Liver (tissue), 3 donors: ENCODE measurements around the gene NEUROG2.

Experiments
- FOXA1 ChIP-seq: IDR thresholded peaks from 2 replicates; pipeline ENCODE4 v1.6.1; 2016; ENCODE audit warnings: antibody characterized with exemption
- GABPA ChIP-seq, 2 donors: IDR thresholded peaks in 1 of 2; conservative IDR thresholded peaks in 1 of 2; 2 replicates each; pipeline ENCODE4 v1.6.1; 2016; ENCODE audit warnings: antibody characterized with exemption in 2 of 2, mild to moderate bottlenecking in 1 of 2, moderate library complexity in 1 of 2
- HNF4A ChIP-seq, 2 donors: conservative IDR thresholded peaks; 2 replicates each; pipeline ENCODE4 v1.6.1; 2016; ENCODE audit warnings: antibody characterized with exemption in 2 of 2, mild to moderate bottlenecking in 2 of 2
- TAF1 ChIP-seq: conservative IDR thresholded peaks from 2 replicates; pipeline ENCODE4 v1.6.1; 2016; ENCODE audit warnings: antibody characterized with exemption, mild to moderate bottlenecking
- YY1 ChIP-seq: IDR thresholded peaks from 2 replicates; pipeline ENCODE4 v1.6.1; 2016; ENCODE audit warnings: antibody characterized with exemption, mild to moderate bottlenecking
- TF ChIP-seq, protein P1 (sequence below): fragments of 150-350 bp; IDR thresholded peaks from 2 replicates; pipeline ENCODE4 v1.5.1; 2017; ENCODE audit warnings: improper control_type of control experiment, low read depth, low read length; ENCODE audit not compliant: missing input control
- TF ChIP-seq, protein P2 (sequence below): IDR thresholded peaks from 2 replicates; pipeline ENCODE4 v1.6.1; 2016; ENCODE audit warnings: antibody characterized with exemption
- TF ChIP-seq, protein P3 (sequence below): IDR thresholded peaks from 2 replicates; pipeline ENCODE4 v1.6.1; 2016; ENCODE audit warnings: antibody characterized with exemption
- TF ChIP-seq, protein P4 (sequence below): IDR thresholded peaks from 2 replicates; pipeline ENCODE4 v1.6.1; 2016; ENCODE audit warnings: antibody characterized with exemption, mild to moderate bottlenecking
- donor health status: healthy.
- donor health status: healthy.

DNA sequence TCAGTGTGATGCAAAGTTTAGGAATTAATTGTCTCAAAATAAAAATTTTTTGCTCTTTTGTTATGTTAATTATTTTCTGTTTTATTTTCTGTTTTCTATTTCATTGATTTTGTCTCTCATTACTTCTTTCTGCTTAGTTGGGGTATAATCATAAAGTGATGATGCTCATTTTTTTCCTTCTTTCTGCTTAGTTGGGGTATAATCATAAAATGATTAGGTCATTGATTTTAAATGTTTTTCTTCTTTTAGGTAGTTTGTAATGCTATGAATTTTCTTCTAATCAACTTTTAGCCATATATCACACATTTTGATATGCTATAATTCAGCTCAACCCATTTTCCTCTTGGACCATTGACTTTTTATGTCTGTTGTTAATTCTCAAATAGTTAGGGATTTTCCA lies 43.7 kb downstream of the NEUROG2 start:
- TF ChIP-seq GABPA (IDR thresholded peaks at IDR 0.05 in 1 of 2, conservative IDR thresholded peaks at IDR 0.05 in 1 of 2): no peak
- TF ChIP-seq, protein P1, sequence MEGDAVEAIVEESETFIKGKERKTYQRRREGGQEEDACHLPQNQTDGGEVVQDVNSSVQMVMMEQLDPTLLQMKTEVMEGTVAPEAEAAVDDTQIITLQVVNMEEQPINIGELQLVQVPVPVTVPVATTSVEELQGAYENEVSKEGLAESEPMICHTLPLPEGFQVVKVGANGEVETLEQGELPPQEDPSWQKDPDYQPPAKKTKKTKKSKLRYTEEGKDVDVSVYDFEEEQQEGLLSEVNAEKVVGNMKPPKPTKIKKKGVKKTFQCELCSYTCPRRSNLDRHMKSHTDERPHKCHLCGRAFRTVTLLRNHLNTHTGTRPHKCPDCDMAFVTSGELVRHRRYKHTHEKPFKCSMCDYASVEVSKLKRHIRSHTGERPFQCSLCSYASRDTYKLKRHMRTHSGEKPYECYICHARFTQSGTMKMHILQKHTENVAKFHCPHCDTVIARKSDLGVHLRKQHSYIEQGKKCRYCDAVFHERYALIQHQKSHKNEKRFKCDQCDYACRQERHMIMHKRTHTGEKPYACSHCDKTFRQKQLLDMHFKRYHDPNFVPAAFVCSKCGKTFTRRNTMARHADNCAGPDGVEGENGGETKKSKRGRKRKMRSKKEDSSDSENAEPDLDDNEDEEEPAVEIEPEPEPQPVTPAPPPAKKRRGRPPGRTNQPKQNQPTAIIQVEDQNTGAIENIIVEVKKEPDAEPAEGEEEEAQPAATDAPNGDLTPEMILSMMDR: no peak
- no peak for TF ChIP-seq FOXA1
- TF ChIP-seq, protein P2, sequence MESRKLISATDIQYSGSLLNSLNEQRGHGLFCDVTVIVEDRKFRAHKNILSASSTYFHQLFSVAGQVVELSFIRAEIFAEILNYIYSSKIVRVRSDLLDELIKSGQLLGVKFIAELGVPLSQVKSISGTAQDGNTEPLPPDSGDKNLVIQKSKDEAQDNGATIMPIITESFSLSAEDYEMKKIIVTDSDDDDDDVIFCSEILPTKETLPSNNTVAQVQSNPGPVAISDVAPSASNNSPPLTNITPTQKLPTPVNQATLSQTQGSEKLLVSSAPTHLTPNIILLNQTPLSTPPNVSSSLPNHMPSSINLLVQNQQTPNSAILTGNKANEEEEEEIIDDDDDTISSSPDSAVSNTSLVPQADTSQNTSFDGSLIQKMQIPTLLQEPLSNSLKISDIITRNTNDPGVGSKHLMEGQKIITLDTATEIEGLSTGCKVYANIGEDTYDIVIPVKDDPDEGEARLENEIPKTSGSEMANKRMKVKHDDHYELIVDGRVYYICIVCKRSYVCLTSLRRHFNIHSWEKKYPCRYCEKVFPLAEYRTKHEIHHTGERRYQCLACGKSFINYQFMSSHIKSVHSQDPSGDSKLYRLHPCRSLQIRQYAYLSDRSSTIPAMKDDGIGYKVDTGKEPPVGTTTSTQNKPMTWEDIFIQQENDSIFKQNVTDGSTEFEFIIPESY: no peak
- no peak for TF ChIP-seq YY1
- TF ChIP-seq, protein P3, sequence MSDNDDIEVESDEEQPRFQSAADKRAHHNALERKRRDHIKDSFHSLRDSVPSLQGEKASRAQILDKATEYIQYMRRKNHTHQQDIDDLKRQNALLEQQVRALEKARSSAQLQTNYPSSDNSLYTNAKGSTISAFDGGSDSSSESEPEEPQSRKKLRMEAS: no peak
- TF ChIP-seq, protein P4, sequence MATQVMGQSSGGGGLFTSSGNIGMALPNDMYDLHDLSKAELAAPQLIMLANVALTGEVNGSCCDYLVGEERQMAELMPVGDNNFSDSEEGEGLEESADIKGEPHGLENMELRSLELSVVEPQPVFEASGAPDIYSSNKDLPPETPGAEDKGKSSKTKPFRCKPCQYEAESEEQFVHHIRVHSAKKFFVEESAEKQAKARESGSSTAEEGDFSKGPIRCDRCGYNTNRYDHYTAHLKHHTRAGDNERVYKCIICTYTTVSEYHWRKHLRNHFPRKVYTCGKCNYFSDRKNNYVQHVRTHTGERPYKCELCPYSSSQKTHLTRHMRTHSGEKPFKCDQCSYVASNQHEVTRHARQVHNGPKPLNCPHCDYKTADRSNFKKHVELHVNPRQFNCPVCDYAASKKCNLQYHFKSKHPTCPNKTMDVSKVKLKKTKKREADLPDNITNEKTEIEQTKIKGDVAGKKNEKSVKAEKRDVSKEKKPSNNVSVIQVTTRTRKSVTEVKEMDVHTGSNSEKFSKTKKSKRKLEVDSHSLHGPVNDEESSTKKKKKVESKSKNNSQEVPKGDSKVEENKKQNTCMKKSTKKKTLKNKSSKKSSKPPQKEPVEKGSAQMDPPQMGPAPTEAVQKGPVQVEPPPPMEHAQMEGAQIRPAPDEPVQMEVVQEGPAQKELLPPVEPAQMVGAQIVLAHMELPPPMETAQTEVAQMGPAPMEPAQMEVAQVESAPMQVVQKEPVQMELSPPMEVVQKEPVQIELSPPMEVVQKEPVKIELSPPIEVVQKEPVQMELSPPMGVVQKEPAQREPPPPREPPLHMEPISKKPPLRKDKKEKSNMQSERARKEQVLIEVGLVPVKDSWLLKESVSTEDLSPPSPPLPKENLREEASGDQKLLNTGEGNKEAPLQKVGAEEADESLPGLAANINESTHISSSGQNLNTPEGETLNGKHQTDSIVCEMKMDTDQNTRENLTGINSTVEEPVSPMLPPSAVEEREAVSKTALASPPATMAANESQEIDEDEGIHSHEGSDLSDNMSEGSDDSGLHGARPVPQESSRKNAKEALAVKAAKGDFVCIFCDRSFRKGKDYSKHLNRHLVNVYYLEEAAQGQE: no peak
- no peak for TF ChIP-seq HNF4A (conservative IDR thresholded peaks at IDR 0.05)
- TF ChIP-seq TAF1: no peak
